ENCODE results near the gene ZBTB47.

ZBTB47 gene

DNA sequence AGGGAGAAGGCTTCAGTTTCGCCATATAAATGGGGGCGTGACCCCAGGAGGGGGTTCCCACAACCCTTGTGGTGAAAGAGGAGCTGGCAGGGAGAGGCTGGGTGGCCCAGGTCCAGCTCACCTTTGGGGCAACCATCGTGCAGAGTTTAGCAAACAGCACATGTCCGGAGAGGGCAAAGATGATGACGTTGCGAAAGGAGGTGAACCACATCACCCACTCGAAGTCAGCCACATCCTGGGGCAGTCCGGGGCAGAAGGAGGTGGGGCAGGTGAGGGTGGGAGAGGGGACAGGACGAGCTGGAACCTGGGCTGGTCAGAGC lies 45.4 kb downstream of the ZBTB47 start:
- no peaks in the 10 kb centered on the region for H3K9me3 ChIP-seq (replicated peaks in 1 of 11)
- no peaks in the 10 kb centered on the region for H3K27me3 ChIP-seq
- no peak overlapping the region for H3K4me3 ChIP-seq
- H3K27ac ChIP-seq: no peak overlapping the region
- H3K36me3 ChIP-seq: no peaks in the 10 kb centered on the region
- peaks cover 0 to 36% (median 5%) of the 10 kb centered on the region in 11 experiments; a peak in 6 of 22 replicates for H4K20me1 ChIP-seq
- H3K4me2 ChIP-seq: peak overlapping the region in 8 of 11 experiments; percentile 5 to 50 (median 32); a peak in 6 of 22 replicates
- no peak overlapping the region for H3K9ac ChIP-seq
- TF ChIP-seq Cebpa-rat (IDR thresholded peaks at IDR 0.05): no peak
- H3K4me1 ChIP-seq: peaks cover 3 to 17% (median 10%) of the 10 kb centered on the region in 10 experiments; a peak in 14 of 20 replicates

GRCh38 chr3:42699511-42699971 lies 46.0 kb downstream of the ZBTB47 start:
- Histone ChIP-seq H3K4me2 (peak overlapping the region in 7 of 11 experiments; percentile 22 to 50 (median 39); a peak in 8 of 22 replicates), H3K4me1 (peaks cover 3 to 17% (median 10%) of the 10 kb centered on the region in 10 experiments; a peak in 14 of 20 replicates), H3K27me3 (no peaks in the 10 kb centered on the region), H3K9me3 (replicated peaks in 1 of 11) (no peaks in the 10 kb centered on the region), H3K36me3 (no peaks in the 10 kb centered on the region), H3K4me3 (no peak overlapping the region), H3K9ac (no peak overlapping the region), H4K20me1 (peaks cover 0 to 36% (median 5%) of the 10 kb centered on the region in 11 experiments; a peak in 6 of 22 replicates), H3K27ac (no peak overlapping the region)
- no peak for TF ChIP-seq Cebpa-rat (IDR thresholded peaks at IDR 0.05)

GRCh38 chr3:42700366-42701288 lies 47.1 kb downstream of the ZBTB47 start:
- H3K27ac ChIP-seq: no peak overlapping the region

GRCh38 chr3:42701371-42702065 lies 48.0 kb downstream of the ZBTB47 start:
- H3K4me1 ChIP-seq: peaks cover 3 to 17% (median 10%) of the 10 kb centered on the region in 10 experiments; a peak in 14 of 20 replicates
- no peak for TF ChIP-seq Cebpa-rat (IDR thresholded peaks at IDR 0.05)
- H3K27me3 ChIP-seq: no peaks in the 10 kb centered on the region
- H3K27ac ChIP-seq: no peak overlapping the region
- H3K9me3 ChIP-seq (replicated peaks in 1 of 11): no peaks in the 10 kb centered on the region
- H3K36me3 ChIP-seq: no peaks in the 10 kb centered on the region
- no peak overlapping the region for H3K9ac ChIP-seq
- H3K4me3 ChIP-seq: no peak overlapping the region
- H3K4me2 ChIP-seq: no peak overlapping the region
- H4K20me1 ChIP-seq: peaks cover 0 to 46% (median 5%) of the 10 kb centered on the region in 11 experiments; a peak in 6 of 22 replicates

More at GRCh38 chr3:42700366-42701288, 47.1 kb downstream of the ZBTB47 start:
- Histone ChIP-seq H3K9ac (no peak overlapping the region), H3K4me2 (no peak overlapping the region), H3K9me3 (replicated peaks in 1 of 11) (no peaks in the 10 kb centered on the region), H4K20me1 (peaks cover 0 to 41% (median 5%) of the 10 kb centered on the region in 11 experiments; a peak in 6 of 22 replicates), H3K27me3 (no peaks in the 10 kb centered on the region), H3K36me3 (no peaks in the 10 kb centered on the region), H3K4me3 (no peak overlapping the region), H3K4me1 (peaks cover 3 to 17% (median 10%) of the 10 kb centered on the region in 10 experiments; a peak in 14 of 20 replicates)
- TF ChIP-seq Cebpa-rat (IDR thresholded peaks at IDR 0.05): no peak

GRCh38 chr3:42702066-42702951 lies 48.8 kb downstream of the ZBTB47 start, which contains the start of gene HHATL:
HHATL (minus strand) TSS chr3:42702798; CDS start chr3:42700826, 1,972 bp downstream.
- no peak within 1 kb of the TSS for H3K27ac ChIP-seq

GRCh38 chr3:42702982-42703694 lies 49.6 kb downstream of the ZBTB47 start:
- no peak overlapping the region for H3K27ac ChIP-seq
- no peak for TF ChIP-seq Cebpa-rat (IDR thresholded peaks at IDR 0.05)
- H3K4me1 ChIP-seq: peaks cover 3 to 17% (median 9%) of the 10 kb centered on the region in 10 experiments; a peak in 14 of 20 replicates
- peaks cover 0 to 52% (median 5%) of the 10 kb centered on the region in 11 experiments; a peak in 6 of 22 replicates for H4K20me1 ChIP-seq
- no peak overlapping the region for H3K4me2 ChIP-seq
- H3K27me3 ChIP-seq: no peaks in the 10 kb centered on the region
- H3K4me3 ChIP-seq: no peak overlapping the region
- H3K9ac ChIP-seq: no peak overlapping the region
- no peaks in the 10 kb centered on the region for H3K9me3 ChIP-seq (replicated peaks in 1 of 11)
- no peaks in the 10 kb centered on the region for H3K36me3 ChIP-seq

More at GRCh38 chr3:42702066-42702951, 48.8 kb downstream of the ZBTB47 start, which contains the start of gene HHATL:
- Histone ChIP-seq H3K36me3 (no peaks in the 10 kb centered on the region), H3K4me3 (no peak within 1 kb of the TSS), H3K9ac (no peak within 1 kb of the TSS), H3K4me2 (no peak within 1 kb of the TSS), H3K4me1 (peaks cover 3 to 17% (median 9%) of the 10 kb centered on the region in 10 experiments; a peak in 14 of 20 replicates), H3K27me3 (no peaks in the 10 kb centered on the region), H3K9me3 (replicated peaks in 1 of 11) (no peaks in the 10 kb centered on the region), H4K20me1 (peaks cover 0 to 52% (median 5%) of the 10 kb centered on the region in 11 experiments; a peak in 6 of 22 replicates)
- TF ChIP-seq Cebpa-rat (IDR thresholded peaks at IDR 0.05): no peak

DNA sequence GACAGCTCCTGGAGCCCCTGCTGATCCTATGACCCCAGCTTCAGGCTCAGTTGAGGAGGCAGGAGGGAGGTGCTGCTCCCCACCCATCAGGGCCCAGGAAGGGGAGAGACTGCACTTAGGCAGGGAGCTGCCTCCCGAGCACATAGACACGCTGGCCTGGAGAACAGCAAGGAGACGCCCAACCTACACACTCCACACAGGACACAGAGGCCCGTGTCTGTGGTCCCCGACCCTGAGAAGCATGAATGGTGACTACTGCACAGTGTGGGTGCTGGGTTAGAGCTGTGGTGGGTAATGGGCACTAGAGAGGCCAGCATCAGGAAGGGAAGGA lies 50.2 kb downstream of the ZBTB47 start:
- no peaks in the 10 kb centered on the region for H3K9me3 ChIP-seq (replicated peaks in 1 of 11)
- H3K36me3 ChIP-seq: no peaks in the 10 kb centered on the region
- H3K4me1 ChIP-seq: peaks cover 3 to 16% (median 9%) of the 10 kb centered on the region in 10 experiments; a peak in 14 of 20 replicates
- TF ChIP-seq Cebpa-rat (IDR thresholded peaks at IDR 0.05): no peak
- H3K9ac ChIP-seq: no peak overlapping the region
- H3K27ac ChIP-seq: no peak overlapping the region
- H3K4me3 ChIP-seq: no peak overlapping the region
- H3K27me3 ChIP-seq: no peaks in the 10 kb centered on the region
- no peak overlapping the region for H3K4me2 ChIP-seq
- H4K20me1 ChIP-seq: peaks cover 0 to 50% (median 5%) of the 10 kb centered on the region in 11 experiments; a peak in 6 of 22 replicates
